Panc1 (cell line): ENCODE data around the gene MSH2. TPM values are rescaled to one million over a fixed set of nuclear protein-coding genes. Genes with fewer than 3 reads are reported as not detected.
"Not testable (repeated sequence)": the region's sequence is repeated elsewhere in the genome, so short reads cannot be mapped to it uniquely, and the experiment has no call there.

ENCODE experiments used
- ATAC-seq: fragments of 200-7000 bp; cut with Tn5 transposase; 2 replicates; pipeline ENCODE4 v1.9.1; 2020; ENCODE audit warnings: mild to moderate bottlenecking, moderate library complexity
- BruUV-seq: library from RNA; stranded (reverse); fragments of 400-500 nt; replicated peaks from 2 replicates; lab custom pipeline; 2021; lab: Mats Ljungman, UMichigan
- CTCF ChIA-PET: fragments of 300-600 bp; sonication (Branson Sonifier 250); formaldehyde crosslinking; loops from one replicate; lab custom pipeline; 2022; ENCODE audit warnings: antibody characterized with exemption; lab: Charles Lee
- POLR2A ChIA-PET: fragments of 300-600 bp; sonication (Branson Sonifier 250); formaldehyde crosslinking; loops from one replicate; lab custom pipeline; 2022; ENCODE audit warnings: antibody characterized with exemption; lab: Charles Lee
- DNase-seq: peaks from one replicate; pipeline ENCODE4 v3.0.0-alpha.2; 2010; ENCODE audit warnings: low read depth, low spot score
- H3K27ac ChIP-seq: 2 replicates; pipeline ENCODE4 v1.5.1; 2011; ENCODE audit warnings: mild to moderate bottlenecking, low read length, inconsistent platforms
- H3K27me3 ChIP-seq: fragments of 200-500 bp; sonication (Bioruptor generic); 2 replicates; pipeline ENCODE4 v1.6.0; 2014; ENCODE audit warnings: low read length, inconsistent platforms; ENCODE audit not compliant: control insufficient read depth, insufficient read depth
- H3K36me3 ChIP-seq: fragments of 200-500 bp; sonication (Bioruptor generic); 2 replicates; pipeline ENCODE4 v1.5.1; 2014; ENCODE audit warnings: inconsistent platforms, mild to moderate bottlenecking, low read length, moderate library complexity; ENCODE audit not compliant: control insufficient read depth, insufficient read depth
- H3K4me1 ChIP-seq: 2 replicates; pipeline ENCODE4 v1.5.1; 2011; ENCODE audit warnings: inconsistent platforms, mild to moderate bottlenecking, low read length, moderate library complexity; ENCODE audit not compliant: control insufficient read depth, insufficient read depth
- H3K4me3 ChIP-seq, 2 experiments: 2 replicates each; pipeline ENCODE4 v1.5.1; 2011 to 2012; ENCODE audit warnings: low read depth in 2 of 2, low read length in 2 of 2, mild to moderate bottlenecking in 2 of 2, inconsistent platforms in 1 of 2, moderate library complexity in 1 of 2
- H3K9me3 ChIP-seq: fragments of 200-500 bp; sonication (Bioruptor generic); 2 replicates; pipeline ENCODE4 v1.5.1; 2014; ENCODE audit warnings: low read depth, mild to moderate bottlenecking, inconsistent platforms, low read length, moderate library complexity; ENCODE audit not compliant: control insufficient read depth, insufficient read depth
- CTCF ChIP-seq: fragments of 450-650 bp; IDR thresholded peaks from 2 replicates; pipeline ENCODE4 v1.5.1; 2017; ENCODE audit warnings: mild to moderate bottlenecking
- POLR2AphosphoS5 ChIP-seq: IDR thresholded peaks from 2 replicates; pipeline ENCODE4 v1.6.1; 2012; ENCODE audit warnings: mild to moderate bottlenecking, low read depth, low read length, moderate library complexity
- REST ChIP-seq, 2 experiments: IDR thresholded peaks; 2 replicates each; pipeline ENCODE4 v1.6.1; 2011 to 2012; ENCODE audit warnings: low read depth in 2 of 2, control low read depth in 1 of 2, low read length in 1 of 2, mild to moderate bottlenecking in 1 of 2, moderate library complexity in 1 of 2; ENCODE audit not compliant: insufficient read depth in 1 of 2
- SIN3A ChIP-seq: IDR thresholded peaks from 2 replicates; pipeline ENCODE4 v1.6.1; 2012; ENCODE audit warnings: low read depth, mild to moderate bottlenecking, low read length, moderate library complexity, borderline replicate concordance; ENCODE audit not compliant: insufficient read depth
- TCF7L2 ChIP-seq: IDR thresholded peaks from 2 replicates; pipeline ENCODE4 v1.6.1; 2011; ENCODE audit warnings: mild to moderate bottlenecking, low read depth, low read length, inconsistent platforms
- in situ Hi-C: cut with HindIII; loops from 2 replicates; pipeline ENCODE4 v1.10.0; 2016; ENCODE audit warnings: low sequenced_read_pairs, low pct_unique_long_range_greater_than_20kb
- intact Hi-C: fragments of 100-400 bp; cut with micrococcal nuclease; formaldehyde crosslinking; loops from one replicate; pipeline ENCODE4 v1.10.0; 2022; ENCODE audit not compliant: unreplicated experiment
- total RNA-seq: library from RNA; stranded (reverse); gene quantifications from one replicate; pipeline ENCODE4 v1.2.1, GENCODE V29; 2021; ENCODE audit not compliant: unreplicated experiment

The MSH2 gene
- total RNA-seq, 1 experiment from 2014 or later: 72.2 TPM

- no TSS peak for BruUV-seq
- Histone ChIP-seq H3K27me3 (no peaks in the 10 kb centered on the region), H3K36me3 (no peaks in the 10 kb centered on the region), H3K27ac (no peak overlapping the region), H3K4me1 (no peaks in the 10 kb centered on the region), H3K4me3 (no peak overlapping the region), H3K9me3 (peaks cover 8% of the 10 kb centered on the region; the same call in 1 of the 2 replicates)
- DNase-seq: no peak
- ChIA-PET CTCF (interaction anchor here (0.6 kb wide), 1 partner anchor 12 kb away, joined by 8 read pairs; no protein-coding TSS in a partner anchor), POLR2A (no interaction called here)
- in situ Hi-C loops (no loop called here), intact Hi-C loops (no loop called here)
- no peak for ATAC-seq
- TF ChIP-seq POLR2AphosphoS5: no peak
- TF ChIP-seq SIN3A: no peak
- no peak for TF ChIP-seq REST (IDR thresholded peaks at IDR 0.05; ENCODE audit: insufficient read depth in 1 of 2, low read depth in 2 of 2, low read length in 1 of 2)
- no peak for TF ChIP-seq TCF7L2
- TF ChIP-seq CTCF: no peak
Measured at GRCh38 chr2:47501374-47502200, 98.6 kb downstream of the MSH2 start.

GRCh38 chr2:47502498-47502897 is 99.5 kb downstream of the MSH2 start:
- not testable (repeated sequence) for H3K9me3 ChIP-seq, BruUV-seq, DNase-seq

GRCh38 chr2:47503481-47504070 is 100.6 kb downstream of the MSH2 start:
- Histone ChIP-seq H3K27me3 (no peaks in the 10 kb centered on the region), H3K4me1 (no peaks in the 10 kb centered on the region), H3K36me3 (no peaks in the 10 kb centered on the region), H3K27ac (no peak overlapping the region), H3K4me3 (no peak overlapping the region), H3K9me3 (peaks cover 8% of the 10 kb centered on the region; the same call in 1 of the 2 replicates)
- DNase-seq (no peak), ATAC-seq (no peak)
- POLR2A ChIA-PET: no interaction called here
- in situ Hi-C loops: no loop called here
- TF ChIP-seq SIN3A (no peak), TCF7L2 (no peak)
- intact Hi-C loops: no loop called here
- no TSS peak for BruUV-seq
- CTCF ChIA-PET: no interaction called here

More at GRCh38 chr2:47502498-47502897, 99.5 kb downstream of the MSH2 start:
- H3K4me1 ChIP-seq, POLR2A ChIA-PET, in situ Hi-C loops, ATAC-seq, H3K27me3 ChIP-seq, H3K4me3 ChIP-seq, H3K27ac ChIP-seq, intact Hi-C loops, CTCF ChIA-PET, H3K36me3 ChIP-seq: not testable (repeated sequence)
